ENCODE measurements around the gene MAFG. TPM values are rescaled to one million over a fixed set of nuclear protein-coding genes. Genes with fewer than 3 reads are reported as not detected.
A peak's percentile ranks its signal among the peaks of the same experiment; 100 is the strongest.

Gene MAFG
- total and polyA plus RNA-seq, 9 of the 15 experiments (the other 6 are each of a cell fraction or from before 2014, with no cell fraction given): 1.1 to 58.1 (median 24.9) TPM

GRCh38 chr17:81966343-81967243 is 39.1 kb upstream of the MAFG start:
- BruUV-seq (replicated peaks): no TSS peak
- intact Hi-C loops (cut with micrococcal nuclease): no loop called here
- no peak for DNase-seq (ENCODE audit: extremely low read depth in 1 of 4, low spot score in 3 of 4)
- peak; percentile 5; the same call in 1 of the 3 replicates for ATAC-seq
- no peak for FAIRE-seq
- in situ Hi-C loops (cut with MboI): no loop called here
- Histone ChIP-seq H2AFZ (ENCODE audit: low read depth, low read length) (peak overlapping the region; percentile 24; the same call in 1 of the 2 replicates), H3K4me3 (no peak overlapping the region), H3K9me3 (replicated peaks; ENCODE audit: control insufficient read depth, insufficient read depth, low read depth, low read length) (no peaks in the 10 kb centered on the region), H3K27me3 (ENCODE audit: control insufficient read depth in 2 of 2, insufficient read depth in 2 of 2, low read length in 2 of 2) (no peaks in the 10 kb centered on the region), H3K36me3 (ENCODE audit: control insufficient read depth, insufficient read depth, low read length) (no peaks in the 10 kb centered on the region), H3K9ac (ENCODE audit: insufficient read depth in 1 of 2, low read depth in 2 of 2, low read length in 2 of 2) (peak overlapping the region in 1 of 2 experiments; percentile 90; a peak in 2 of 4 replicates), H4K20me1 (replicated peaks; ENCODE audit: control insufficient read depth, insufficient read depth, low read length) (no peaks in the 10 kb centered on the region), H3K79me2 (ENCODE audit: control insufficient read depth, insufficient read depth, low read length) (no peaks in the 10 kb centered on the region), H3K4me2 (ENCODE audit: insufficient read depth, low read length) (no peak overlapping the region), H3K27ac (ENCODE audit: extremely low read depth, low read depth, low read length) (peak overlapping the region; percentile 41; the same call in 1 of the 3 replicates), H3K9me1 (ENCODE audit: control insufficient read depth, insufficient read depth, low read length) (no peaks in the 10 kb centered on the region), H3K4me1 (replicated peaks in 1 of 2; ENCODE audit: control insufficient read depth in 2 of 2, insufficient read depth in 2 of 2, low read length in 2 of 2) (peaks cover 9 to 62% of the 10 kb centered on the region in 2 experiments)
- ChIA-PET POLR2A (no interaction called here), CTCF (ENCODE audit: low intra/inter-chr PET ratio) (interaction anchor here (0.6 kb wide), 1 partner anchor 79 kb away, joined by 7 read pairs; no protein-coding TSS in a partner anchor)
- WGBS (ENCODE audit: insufficient coverage, low coverage, missing lambda C conversion rate): 75% methylated on average over 28 of the region's 41 CpGs
- TF ChIP-seq ZBTB33 (CRISPR knock-in tag; IDR thresholded peaks at IDR 0.05) (peak; percentile 99), TFAP4 (CRISPR knock-in tag; IDR thresholded peaks at IDR 0.05; ENCODE audit: borderline replicate concordance) (peak; percentile 63), CBFA2T3 (IDR thresholded peaks at IDR 0.05) (peak; percentile 41), RFX5 (IDR thresholded peaks at IDR 0.05; ENCODE audit: low read depth, low read length) (no peak), PRPF4 (IDR thresholded peaks at IDR 0.05; ENCODE audit: insufficient read depth, low read depth, low read length, poor library complexity, severe bottlenecking) (no peak), TBL1XR1 (IDR thresholded peaks at IDR 0.05; ENCODE audit: low read length in 2 of 2) (no peak), RBFOX2 (IDR thresholded peaks at IDR 0.05; ENCODE audit: low read depth, low read length) (0 out of 2 replicates have a peak, but pooled peaks have one; percentile 18), RHOXF2B (CRISPR knock-in tag; conservative IDR thresholded peaks at IDR 0.05) (no peak), ZNF395 (CRISPR knock-in tag; IDR thresholded peaks at IDR 0.05) (no peak), TRIM24 (IDR thresholded peaks at IDR 0.05) (no peak), POLR2G (IDR thresholded peaks at IDR 0.05; ENCODE audit: low read depth, low read length) (no peak; the same call in 1 of the 2 replicates), ILF3 (IDR thresholded peaks at IDR 0.05; ENCODE audit: borderline replicate concordance) (no peak), NONO (IDR thresholded peaks at IDR 0.05; ENCODE audit: low read depth in 2 of 2, low read length in 1 of 2) (no peak), ZNF584 (CRISPR knock-in tag; IDR thresholded peaks at IDR 0.05; ENCODE audit: low read depth) (no peak), SMARCB1 (IDR thresholded peaks at IDR 0.05; ENCODE audit: insufficient read length, low read depth) (no peak), USF2 (CRISPR knock-in tag; IDR thresholded peaks at IDR 0.05) (no peak)
